ES-I3 (cell line): ENCODE results near the gene ECE1.
A peak's percentile ranks its signal among the peaks of the same experiment; 100 is the strongest.

Experiments
- H3K36me3 ChIP-seq: 2 replicates; pipeline ENCODE4 v1.6.1; 2013; ENCODE audit warnings: mild to moderate bottlenecking, low read length, control low read depth, moderate library complexity; ENCODE audit not compliant: insufficient read depth
- H3K4me1 ChIP-seq: 2 replicates; pipeline ENCODE4 v1.6.1; 2013; ENCODE audit warnings: mild to moderate bottlenecking, control low read depth, low read length; ENCODE audit not compliant: insufficient read depth
- H3K9ac ChIP-seq: 2 replicates; pipeline ENCODE4 v1.6.1; 2013; ENCODE audit warnings: low read depth, mild to moderate bottlenecking, low read length, moderate library complexity
- H3K9me3 ChIP-seq: 2 replicates; pipeline ENCODE4 v1.6.1; 2013; ENCODE audit warnings: mild to moderate bottlenecking, low read length, moderate library complexity; ENCODE audit not compliant: control insufficient read depth, insufficient read depth

Gene ECE1

DNA sequence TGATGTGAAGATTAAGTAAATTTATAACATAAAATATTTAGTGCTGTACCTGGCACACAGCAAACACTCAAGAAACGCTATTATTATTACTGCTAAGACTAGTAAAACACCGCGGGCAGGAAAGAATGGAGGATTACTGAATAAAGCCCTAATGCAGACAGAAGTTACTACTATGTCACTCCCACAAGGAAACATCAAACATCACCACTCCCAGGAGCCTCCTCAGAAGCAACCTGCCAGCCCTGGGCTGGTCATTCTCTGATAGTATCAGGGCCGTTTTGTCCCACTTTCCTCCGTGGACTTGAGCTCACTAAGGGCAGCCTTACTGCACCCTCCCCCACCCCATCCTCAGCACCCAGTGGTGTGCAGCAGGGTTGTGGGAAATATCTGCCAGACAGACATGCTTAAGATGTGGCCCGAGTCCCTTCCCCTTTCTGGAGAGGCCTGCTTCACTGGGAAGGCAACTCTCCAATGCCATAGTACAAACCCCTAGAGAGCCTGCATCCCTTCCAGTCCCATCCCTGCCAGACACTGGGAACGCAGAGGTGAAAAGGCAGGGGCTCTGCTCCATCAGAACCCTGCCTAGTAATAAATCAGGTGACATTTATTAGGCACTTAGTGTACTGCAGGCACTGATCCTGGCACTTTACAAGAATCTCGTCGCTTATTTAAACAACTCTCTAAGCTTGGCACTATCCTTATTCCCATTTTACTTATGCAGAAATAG, 41.7 kb upstream of the ECE1 start:
- Histone ChIP-seq H3K9ac (no peak overlapping the region), H3K9me3 (no peaks in the 10 kb centered on the region), H3K36me3 (no peaks in the 10 kb centered on the region), H3K4me1 (peaks cover 58% of the 10 kb centered on the region)

GRCh38 chr1:21330544-21330943, 40.3 kb upstream of the ECE1 start:
- Histone ChIP-seq H3K9me3 (no peaks in the 10 kb centered on the region), H3K4me1 (peaks cover 68% of the 10 kb centered on the region), H3K36me3 (no peaks in the 10 kb centered on the region), H3K9ac (no peak overlapping the region)

- Histone ChIP-seq H3K9me3 (no peaks in the 10 kb centered on the region), H3K9ac (0 out of 2 replicates have a peak overlapping the region, but pooled peaks have one; percentile 0)
These were observed 39.1 kb upstream of the ECE1 start for GRCh38 chr1:21329209-21329844.

GRCh38 chr1:21327566-21328323, 37.5 kb upstream of the ECE1 start:
- H3K9me3 ChIP-seq, result no peaks in the 10 kb centered on the region
- no peak overlapping the region for H3K9ac ChIP-seq
- H3K36me3 ChIP-seq, result no peaks in the 10 kb centered on the region
- peaks cover 77% of the 10 kb centered on the region for H3K4me1 ChIP-seq

More at GRCh38 chr1:21329209-21329844, 39.1 kb upstream of the ECE1 start:
- Histone ChIP-seq H3K4me1 (peaks cover 70% of the 10 kb centered on the region), H3K36me3 (no peaks in the 10 kb centered on the region)

DNA sequence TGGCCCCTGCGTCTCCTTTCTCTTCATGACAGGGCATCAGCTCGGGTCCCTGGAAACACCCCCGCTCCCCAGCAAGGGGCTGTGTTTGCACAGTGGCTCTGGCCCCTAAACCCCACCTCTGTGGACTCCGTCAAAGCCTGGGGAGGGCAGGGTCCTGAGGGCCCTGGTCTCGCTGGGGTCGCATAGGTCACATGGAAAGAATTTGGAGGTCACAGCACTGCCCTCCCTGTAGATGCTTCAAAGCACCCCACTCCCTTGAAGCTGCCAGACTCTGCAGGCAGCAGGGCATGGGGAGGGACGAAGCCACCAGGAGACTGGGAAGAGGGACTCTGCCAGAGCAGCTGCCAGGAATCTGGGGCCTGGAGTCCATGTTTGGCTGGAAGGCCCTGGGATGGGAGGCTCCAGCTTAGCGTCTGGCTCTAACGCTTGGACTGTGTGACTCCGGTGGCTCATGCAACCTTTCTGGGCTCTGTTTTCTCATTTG, 36.6 kb upstream of the ECE1 start:
- H3K9me3 ChIP-seq, result no peaks in the 10 kb centered on the region
- peaks cover 80% of the 10 kb centered on the region for H3K4me1 ChIP-seq
- no peaks in the 10 kb centered on the region for H3K36me3 ChIP-seq
- no peak overlapping the region for H3K9ac ChIP-seq

GRCh38 chr1:21325731-21326387, 35.6 kb upstream of the ECE1 start:
- peaks cover 83% of the 10 kb centered on the region for H3K4me1 ChIP-seq

DNA sequence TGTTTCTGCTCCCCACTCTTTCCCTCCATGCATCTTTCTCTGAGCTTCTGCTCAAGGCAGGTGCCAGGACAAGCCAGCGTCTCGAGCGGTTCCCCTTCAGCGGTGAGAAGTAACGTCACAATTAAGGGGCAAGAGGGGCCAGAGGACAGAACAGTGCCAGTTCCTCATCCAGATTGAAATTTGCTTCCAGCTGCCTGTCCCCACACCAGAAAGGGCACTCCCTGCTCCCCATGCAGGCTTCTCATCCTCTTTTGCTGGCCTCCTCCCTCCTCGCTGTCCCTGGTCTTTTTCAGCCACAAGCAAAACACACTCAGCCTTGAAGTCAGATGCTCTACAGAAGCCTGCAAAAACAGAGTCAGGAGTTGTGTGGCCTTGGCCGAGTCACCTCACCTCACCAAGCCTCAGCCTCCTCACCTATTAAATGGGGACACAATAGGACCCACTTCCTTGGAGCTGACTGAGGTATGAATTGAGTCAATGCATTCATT, 35.0 kb upstream of the ECE1 start:
- peaks cover 81% of the 10 kb centered on the region for H3K4me1 ChIP-seq
- H3K36me3 ChIP-seq, result no peaks in the 10 kb centered on the region
- no peaks in the 10 kb centered on the region for H3K9me3 ChIP-seq
- no peak overlapping the region for H3K9ac ChIP-seq

More at GRCh38 chr1:21325731-21326387, 35.6 kb upstream of the ECE1 start:
- Histone ChIP-seq H3K36me3 (no peaks in the 10 kb centered on the region), H3K9ac (no peak overlapping the region), H3K9me3 (no peaks in the 10 kb centered on the region)

DNA sequence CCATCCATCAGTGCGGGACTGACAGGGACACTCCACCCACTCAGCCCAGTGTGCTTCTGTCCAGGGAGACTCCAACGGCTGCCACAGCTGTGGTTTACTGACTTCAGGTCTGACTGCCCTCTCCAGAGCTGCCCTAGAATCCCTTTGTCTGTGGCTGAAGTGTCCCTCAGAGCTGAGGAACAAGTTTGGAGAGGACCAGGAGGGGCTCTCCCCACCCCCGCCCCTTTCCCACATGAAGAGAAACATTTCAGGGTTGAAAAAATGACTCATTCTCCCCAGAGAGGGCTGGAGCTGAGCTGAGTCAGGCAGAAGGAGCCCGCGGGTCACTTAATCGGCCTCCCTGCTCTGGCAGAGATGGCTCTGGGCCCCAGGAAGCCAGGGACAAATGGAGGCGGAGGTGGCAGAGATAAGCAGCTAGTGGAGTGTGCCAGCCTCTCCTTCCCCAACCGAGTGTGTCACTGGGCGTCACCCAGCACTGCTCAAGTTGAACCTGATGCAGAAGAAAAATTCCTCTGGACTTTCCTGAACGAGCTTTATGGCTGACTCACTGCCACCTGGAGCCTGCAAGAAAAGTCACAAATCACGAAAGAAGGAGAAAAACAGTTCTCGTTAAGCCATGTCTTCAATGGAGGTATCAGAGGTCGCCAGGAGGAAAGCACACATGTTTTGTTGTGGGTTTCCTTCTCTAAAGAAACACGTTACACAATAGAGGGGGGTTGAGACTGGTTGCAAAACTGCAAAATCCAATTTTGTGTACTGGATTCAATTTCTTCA, 34.3 kb upstream of the ECE1 start:
- peaks cover 81% of the 10 kb centered on the region for H3K4me1 ChIP-seq

DNA sequence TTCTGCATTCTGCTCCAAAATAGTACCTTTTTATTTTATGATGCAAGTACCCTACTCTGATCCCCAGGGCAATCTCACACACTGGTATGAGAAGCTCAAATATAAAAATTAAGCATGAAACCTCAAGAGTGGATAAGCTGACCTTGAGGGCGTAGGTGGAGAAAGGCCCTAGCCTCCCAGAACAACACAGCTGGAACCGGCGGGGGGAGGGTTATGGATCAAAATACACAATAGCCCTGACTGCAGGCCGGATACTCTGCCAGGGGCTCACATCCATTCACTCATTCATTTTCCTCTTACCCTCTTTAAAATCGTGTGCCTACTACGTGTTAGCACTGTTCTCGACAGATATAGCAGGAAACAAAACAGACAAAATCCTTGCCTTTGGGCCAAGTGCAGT, 32.8 kb upstream of the ECE1 start:
- Histone ChIP-seq H3K9ac (no peak overlapping the region), H3K36me3 (no peaks in the 10 kb centered on the region), H3K9me3 (no peaks in the 10 kb centered on the region), H3K4me1 (peaks cover 86% of the 10 kb centered on the region)

More for the DNA sequence above, 34.3 kb upstream of the ECE1 start:
- Histone ChIP-seq H3K9me3 (no peaks in the 10 kb centered on the region), H3K9ac (no peak overlapping the region), H3K36me3 (no peaks in the 10 kb centered on the region)

- H3K9ac ChIP-seq, result peak overlapping the region; percentile 11; the same call in 1 of the 2 replicates
- H3K4me1 ChIP-seq, result peaks cover 86% of the 10 kb centered on the region
These were observed 32.4 kb upstream of the ECE1 start for GRCh38 chr1:21322681-21323016.

DNA sequence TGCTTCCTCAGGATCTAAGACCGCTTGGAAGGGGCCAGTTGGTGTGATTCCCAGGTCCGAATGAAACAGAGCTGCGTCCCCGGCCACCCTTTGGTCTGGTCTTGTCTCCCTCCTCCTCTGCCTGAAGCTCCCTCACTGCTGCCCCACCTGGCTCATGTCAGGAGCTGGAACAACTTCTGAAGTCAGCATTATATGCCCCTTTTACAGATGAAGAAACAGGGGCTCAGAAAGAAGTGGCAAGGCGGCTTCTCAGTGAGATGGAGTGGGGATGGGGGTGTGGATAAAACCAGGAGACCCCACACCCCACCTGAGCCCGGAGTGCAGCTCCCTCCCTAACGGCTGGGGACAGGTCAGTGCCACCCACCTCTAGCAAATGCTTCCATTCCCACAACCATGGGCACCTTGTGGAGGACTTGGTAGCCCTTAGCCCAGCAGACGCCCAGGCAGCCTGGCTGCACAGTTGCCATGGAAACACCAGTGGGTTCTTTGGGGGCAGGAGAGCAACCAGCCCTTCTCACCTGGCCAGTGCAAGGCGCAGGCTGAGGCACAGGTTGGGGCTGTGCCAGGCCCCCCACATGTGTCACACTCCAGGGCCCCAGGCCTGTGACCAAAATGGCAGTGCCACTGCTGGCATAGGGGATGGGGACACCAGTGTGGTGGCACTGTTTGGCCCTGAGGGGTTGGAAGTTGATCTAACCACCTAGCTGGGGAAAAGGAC, 31.9 kb upstream of the ECE1 start:
- no peaks in the 10 kb centered on the region for H3K36me3 ChIP-seq
- no peaks in the 10 kb centered on the region for H3K9me3 ChIP-seq
- no peak overlapping the region; the same call in 1 of the 2 replicates for H3K9ac ChIP-seq
- peaks cover 84% of the 10 kb centered on the region for H3K4me1 ChIP-seq

More at GRCh38 chr1:21322681-21323016, 32.4 kb upstream of the ECE1 start:
- Histone ChIP-seq H3K36me3 (no peaks in the 10 kb centered on the region), H3K9me3 (no peaks in the 10 kb centered on the region)

GRCh38 chr1:21320410-21321108, 30.3 kb upstream of the ECE1 start:
- Histone ChIP-seq H3K9me3 (no peaks in the 10 kb centered on the region), H3K4me1 (peaks cover 73% of the 10 kb centered on the region), H3K9ac (no peak overlapping the region), H3K36me3 (no peaks in the 10 kb centered on the region)
